Pulmonary artery endothelial cell (primary cell): Measurements from ENCODE around the gene ZNF557. TPM values are rescaled to one million over a fixed set of nuclear protein-coding genes. Genes with fewer than 3 reads are reported as not detected.
A peak's percentile ranks its signal among the peaks of the same experiment; 100 is the strongest.

Experiments
- DNase-seq: peaks from one replicate; pipeline ENCODE4 v3.0.0-alpha.2; 2011; ENCODE audit warnings: low read depth, low spot score
- total RNA-seq: library from RNA; depleted of rRNA; stranded (reverse); fragments of >200 nt; gene quantifications from 2 replicates; pipeline ENCODE4 v1.2.3, GENCODE V29; 2014

The ZNF557 gene
- total RNA-seq, 1 donor from 2014 or later, result 13.8 TPM

DNA sequence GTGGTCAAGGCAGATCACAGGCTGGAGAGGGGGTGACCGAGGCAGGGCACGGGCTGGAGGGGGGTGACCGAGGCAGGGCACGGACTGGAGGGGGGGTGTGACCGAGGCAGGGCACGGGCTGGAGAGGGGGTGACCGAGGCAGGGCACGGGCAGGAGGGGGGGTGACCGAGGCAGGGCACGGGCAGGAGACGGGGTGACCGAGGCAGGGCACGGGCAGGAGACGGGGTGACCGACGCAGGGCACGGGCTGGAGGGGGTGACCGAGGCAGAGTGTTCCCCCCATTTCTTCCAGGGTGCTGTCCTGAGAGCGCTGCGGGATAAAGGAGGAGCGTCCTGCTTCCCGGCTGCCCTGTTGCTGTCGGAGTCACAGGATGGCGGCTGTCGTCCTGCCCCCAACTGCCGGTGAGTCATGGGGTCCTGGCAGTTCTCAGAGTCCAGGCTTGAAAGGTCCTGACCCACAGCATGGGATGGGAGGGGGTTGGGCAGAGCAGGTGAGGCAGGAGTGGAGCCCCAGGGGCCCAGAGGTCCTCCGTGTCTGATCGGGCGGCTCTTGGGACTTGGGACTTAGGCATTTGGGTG is 5.3 kb downstream of the ZNF557 start:
- DNase-seq, result no peak

DNA sequence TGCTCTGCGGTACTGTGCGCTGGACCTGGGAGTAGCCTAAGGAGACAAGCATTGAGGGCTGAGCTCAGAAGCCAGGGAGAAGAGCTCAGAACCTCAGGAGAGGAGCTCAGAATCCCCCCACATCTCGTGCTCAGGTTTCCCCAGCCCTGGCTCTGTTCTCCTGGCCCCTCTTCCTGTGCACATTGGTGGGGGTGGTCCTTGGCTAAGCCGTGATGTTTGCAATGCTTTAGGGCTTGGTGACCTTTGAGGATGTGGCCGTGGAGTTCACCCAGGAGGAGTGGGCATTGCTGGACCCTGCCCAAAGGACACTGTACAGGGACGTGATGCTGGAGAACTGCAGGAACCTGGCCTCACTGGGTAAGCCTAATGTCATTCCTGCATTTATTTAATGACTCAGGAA is 6.6 kb downstream of the ZNF557 start:
- no peak for DNase-seq

DNA sequence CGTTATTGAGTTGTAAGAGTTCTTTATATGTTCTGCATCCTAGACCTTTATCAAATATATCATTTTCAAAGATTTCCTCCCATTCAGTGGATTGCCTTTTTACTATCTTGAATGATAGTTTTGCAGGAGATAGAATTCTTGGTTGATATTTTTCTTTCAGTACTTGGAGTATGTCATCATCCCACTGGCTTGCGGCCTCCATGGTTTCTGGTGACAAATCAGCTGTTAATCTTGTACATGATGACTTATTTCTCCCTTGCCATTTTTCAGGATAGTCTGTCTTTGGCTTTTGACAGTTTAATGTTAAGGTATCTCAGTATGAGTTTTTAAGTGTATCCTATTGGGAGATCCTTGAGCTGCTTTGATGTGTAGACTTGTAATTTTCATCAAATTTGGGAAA is 8.5 kb downstream of the ZNF557 start:
- DNase-seq, result no peak

DNA sequence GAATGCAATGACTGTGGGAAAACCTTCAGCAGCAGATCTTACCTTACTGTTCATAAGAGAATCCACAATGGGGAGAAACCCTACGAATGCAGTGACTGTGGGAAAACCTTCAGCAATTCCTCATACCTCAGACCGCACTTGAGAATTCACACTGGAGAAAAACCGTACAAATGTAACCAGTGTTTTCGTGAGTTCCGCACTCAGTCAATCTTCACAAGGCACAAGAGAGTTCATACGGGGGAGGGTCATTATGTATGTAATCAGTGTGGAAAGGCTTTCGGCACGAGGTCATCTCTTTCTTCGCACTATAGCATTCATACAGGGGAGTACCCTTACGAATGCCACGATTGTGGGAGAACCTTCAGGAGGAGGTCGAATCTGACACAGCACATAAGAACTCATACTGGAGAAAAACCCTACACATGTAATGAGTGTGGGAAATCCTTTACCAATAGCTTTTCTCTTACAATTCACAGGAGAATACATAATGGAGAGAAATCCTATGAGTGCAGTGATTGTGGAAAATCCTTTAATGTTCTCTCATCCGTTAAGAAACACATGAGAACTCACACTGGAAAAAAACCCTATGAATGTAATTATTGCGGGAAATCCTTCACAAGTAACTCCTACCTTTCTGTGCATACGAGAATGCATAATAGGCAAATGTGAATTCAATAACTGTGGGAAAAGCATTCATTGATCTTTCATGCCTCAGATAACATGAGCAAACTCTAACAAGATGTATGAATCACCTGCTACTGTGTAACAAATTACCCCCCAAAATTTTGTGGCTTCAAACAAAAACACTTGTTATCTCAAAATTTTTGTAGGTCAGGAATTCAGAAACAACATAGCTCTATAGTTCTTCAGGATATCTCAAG is 13.8 kb downstream of the ZNF557 start:
- DNase-seq, result no peak

DNA sequence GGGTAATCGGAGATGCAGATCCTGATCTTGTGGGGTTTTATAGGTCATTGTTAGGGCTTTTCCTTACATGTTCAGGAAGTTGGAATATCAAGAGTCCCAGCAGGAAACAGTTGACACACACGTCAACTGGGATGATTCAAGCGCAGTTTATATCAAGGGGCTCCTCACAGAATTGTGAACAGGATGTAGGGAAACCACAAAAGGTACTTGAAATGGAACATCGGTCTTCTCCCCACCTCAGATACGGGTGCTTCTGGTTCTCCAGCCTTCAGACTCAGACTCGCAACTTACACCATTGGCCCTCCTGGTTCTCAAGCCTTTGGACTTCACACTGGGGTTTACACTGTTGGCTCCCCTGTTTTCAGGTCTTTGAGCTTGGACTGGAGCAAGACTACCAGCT is 19.5 kb downstream of the ZNF557 start:
- no peak for DNase-seq

DNA sequence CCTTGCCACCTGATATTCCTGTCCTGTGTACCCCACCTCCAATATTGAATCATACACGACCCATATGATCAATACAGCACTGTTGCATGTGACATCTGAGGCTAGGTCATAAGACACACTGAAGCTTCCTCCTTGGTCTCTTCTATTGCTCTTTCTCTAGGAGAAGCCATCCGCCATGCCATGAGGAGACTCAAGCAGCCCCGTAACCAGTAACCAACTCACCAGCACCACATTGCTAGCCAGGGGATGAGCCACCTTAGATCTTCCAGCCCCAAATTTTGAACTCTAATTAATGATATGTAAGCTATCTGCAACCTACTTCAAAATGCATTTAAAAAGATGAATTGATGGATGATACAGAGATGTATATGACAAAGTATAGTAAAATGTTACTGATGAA is 28.6 kb downstream of the ZNF557 start:
- no peak for DNase-seq

DNA sequence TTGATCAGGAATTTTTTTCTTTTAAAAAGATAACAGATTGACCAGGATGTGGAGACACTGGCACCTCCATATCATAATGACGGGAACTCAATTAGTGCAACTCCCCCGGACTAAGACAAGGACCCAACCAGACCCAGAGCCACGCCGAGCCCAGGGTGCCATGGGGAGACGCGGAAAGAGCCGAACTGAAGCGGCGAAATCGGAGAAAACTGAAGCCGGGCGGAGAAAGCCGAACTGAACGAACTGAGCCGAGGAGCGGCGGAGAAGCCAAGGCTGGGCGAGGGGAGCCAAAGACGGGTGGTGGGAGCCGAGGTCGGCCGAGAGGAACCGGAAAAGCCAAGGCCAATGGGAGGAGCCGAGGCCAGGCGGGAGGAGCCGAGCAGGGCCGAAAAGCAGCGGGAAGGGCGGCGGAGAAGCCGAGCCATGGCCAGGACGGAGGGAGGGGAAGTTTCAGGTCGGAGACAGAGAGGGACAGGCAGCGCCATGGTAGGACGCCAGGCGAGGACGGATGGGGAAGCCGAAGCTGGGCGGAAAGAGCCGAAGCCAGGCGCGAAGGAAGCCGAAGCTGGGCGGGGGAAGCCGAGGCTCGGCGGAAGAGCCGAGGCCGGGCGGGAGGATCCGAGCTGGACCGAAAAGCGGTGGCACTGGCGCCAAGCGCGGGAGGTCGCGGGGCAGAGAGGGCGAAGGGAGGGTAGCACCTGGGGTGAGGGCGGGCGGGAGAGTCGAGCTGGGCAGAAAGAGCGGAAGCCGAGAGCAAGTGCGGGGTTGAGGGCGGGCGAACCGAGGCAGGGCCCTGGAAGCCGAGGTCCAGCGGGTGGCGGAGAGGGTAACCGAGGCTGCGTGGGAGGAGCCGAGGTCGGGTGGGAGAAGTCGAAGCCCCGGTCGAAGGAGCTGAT is 29.4 kb downstream of the ZNF557 start:
- peak; percentile 71 for DNase-seq

DNA sequence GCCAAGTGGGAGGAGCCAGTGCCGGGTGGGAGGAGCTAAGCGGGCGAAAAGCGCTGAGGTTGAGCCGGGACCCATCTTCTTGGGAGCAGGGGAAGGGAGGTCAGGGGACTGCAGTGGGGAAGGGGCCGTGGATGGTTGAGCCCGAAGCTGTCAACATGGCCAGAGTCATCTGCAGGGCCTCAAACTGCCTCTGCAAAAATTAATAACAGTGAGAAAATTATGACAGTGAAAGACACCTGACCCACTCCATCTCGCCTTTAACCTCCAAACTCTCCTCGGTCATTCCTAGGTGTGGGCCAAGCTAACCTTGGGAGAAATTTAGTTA is 30.1 kb downstream of the ZNF557 start:
- no peak for DNase-seq

DNA sequence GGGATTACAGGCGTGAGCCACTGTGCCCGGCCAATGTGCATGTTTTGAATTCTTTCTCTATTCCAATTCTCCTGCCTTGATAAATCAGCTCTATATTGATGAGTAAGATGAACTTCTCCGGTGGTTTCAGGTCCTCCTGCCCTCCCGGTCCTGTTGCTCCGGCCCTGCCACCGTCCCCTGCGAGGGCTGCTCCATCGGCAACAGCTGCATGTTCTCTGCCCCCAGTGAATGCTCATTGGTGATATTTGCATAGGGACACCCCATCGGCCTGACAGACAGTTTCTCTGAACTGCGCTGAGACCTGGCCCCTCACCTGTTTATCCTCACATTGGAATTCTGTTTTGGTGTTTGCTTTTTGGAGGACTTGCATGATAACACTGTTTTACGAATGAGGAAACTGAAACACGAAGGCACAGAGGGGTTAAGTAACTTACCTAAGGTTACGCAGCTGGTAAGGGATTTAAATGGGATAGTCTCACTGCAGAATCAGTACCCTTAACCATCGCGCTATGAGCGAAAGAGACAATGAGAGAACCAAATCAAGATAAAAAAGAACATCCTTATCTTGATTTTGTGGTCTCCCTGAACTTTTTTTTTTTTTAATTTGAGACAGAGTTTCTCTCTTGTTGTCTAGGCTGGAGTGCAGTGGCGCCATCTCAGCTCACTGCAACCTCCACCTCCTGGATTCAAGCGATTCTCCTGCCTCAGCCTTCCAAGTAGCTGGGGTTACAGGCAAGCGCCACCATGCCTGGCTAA is 32.2 kb downstream of the ZNF557 start:
- no peak for DNase-seq

DNA sequence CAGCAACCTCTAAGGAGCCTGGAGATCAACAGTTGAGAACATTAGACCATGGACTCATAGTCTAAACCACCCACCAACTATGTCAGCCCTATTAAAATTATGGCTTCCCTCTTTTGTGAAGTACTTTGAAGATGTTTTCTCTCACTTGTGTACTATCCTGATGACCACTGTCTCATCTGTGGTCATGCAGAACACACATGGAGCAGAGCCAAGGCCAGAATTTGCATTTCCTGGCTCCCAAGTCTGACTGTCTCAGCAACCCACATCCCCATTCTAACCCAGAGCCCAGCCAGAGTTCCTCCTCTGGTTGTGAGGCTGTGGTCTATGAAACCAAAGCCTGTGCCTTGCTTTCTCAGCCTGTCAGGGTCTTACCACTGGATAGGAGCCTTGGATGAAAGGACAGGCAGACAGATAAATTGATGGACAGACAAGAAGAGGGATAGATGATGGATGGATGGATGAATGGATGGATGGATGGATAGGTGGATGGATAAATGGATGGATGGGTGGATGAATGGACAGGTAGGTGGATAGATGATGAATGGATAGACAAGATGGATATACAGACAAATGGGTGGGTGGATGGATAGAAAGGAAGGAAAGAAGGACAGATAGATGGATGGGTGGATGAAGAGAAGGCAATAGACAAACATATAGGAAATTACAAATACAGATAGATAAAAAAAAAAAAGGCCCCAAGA is 35.4 kb downstream of the ZNF557 start:
- DNase-seq, result no peak

DNA sequence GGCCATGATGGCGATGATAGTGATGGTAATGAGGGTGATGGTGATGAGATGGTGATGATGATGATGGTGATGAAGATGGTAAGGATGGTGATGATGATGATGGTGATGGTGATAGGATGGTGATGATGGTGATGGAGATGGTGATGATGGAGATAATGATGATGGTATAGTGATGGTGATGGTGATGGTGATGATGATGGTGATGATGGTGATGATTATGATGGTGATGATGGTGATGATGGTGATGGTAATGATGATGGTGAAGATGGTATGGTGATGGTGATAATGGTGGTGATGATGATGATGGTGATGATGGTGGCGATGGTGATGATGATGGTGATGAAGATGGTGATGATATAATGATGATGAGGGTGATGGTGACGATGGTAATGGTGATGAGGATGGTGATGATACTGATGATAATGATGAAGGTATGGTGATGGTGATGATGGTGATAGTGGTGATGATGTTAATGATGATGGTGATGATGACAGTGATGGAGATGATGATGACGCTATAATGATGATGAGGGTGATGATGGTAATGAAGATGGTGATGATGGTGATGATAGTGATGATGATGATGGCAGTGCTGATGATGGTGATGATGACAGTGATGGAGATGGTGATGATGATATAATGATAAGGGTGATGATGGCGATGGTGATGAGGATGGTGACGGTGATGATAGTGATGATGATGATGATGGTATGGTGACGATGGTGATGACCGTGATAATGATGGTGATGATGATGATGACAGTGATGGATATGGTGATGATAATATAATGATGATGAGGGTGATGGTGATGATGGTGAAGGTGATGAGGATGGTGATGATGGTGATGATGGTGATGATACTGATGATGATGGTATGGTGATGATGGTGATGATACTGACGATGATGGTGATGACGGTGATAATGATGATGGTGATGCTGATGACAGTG is 37.5 kb downstream of the ZNF557 start:
- no peak for DNase-seq

DNA sequence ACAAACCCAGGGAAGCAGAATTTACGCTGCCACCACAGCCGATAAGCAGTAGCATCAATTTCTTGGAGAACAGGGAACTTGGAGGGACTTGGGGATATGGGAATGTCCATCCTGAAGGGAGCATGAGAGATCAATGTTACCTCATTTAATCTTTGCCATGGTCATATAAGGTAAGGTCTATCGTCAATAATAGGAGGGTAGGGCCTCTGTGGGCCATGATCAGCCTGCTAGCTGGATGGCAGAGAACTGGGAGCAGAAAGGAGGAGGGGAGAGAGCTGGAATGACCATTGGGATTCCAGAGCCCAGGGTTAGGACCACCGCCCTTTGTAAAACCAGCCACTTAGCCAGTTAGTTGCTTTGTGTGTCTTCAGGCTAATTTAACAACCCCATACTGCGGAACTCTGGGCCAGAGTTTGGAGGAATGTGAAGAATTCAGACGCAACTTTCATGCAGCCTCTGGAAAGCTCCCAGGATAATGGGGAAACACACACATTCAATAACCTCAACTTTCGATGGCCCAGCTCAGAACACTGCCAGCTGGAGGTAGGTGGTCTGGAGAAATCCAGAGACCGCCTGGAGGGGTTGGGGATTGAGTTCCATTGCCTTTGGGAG is 40.3 kb downstream of the ZNF557 start:
- DNase-seq, result no peak

DNA sequence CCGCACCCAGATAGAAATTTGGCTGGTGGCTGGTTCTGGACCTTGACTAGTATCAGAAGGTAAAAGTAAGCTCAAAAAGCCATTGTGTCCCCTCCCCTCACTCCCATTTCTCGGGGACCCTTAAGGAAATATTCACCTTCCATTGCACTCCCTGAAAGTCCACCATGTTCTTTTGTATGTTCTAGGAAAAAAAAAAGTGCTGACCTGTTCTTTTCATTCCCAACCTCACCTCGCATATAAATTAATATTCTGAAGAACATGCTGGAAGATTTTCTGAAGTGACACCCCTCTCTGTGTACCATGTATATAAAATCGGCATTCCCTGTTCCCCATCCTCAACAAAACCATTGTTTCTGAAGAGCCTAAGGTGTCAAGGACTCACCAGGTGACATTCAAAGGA is 43.2 kb downstream of the ZNF557 start:
- DNase-seq, result no peak

DNA sequence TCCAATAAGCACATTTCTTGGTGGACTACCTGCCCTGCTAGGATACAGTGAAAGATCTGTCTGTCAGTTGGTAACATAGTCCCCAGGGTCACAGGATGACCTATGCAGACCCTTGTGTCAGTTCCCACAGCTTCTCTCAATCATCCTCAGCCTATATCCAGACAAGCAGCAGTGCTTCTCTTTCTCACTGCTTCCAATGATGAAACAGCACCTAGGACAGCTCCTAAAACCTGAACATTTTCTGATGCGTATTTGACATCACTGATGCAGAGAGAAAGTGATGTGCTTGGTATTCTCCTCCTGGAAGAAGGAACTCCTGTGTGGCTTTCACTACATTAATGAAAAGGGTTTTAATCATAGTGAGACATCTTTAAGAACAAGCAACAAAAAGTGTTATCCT is 43.7 kb downstream of the ZNF557 start:
- no peak for DNase-seq

DNA sequence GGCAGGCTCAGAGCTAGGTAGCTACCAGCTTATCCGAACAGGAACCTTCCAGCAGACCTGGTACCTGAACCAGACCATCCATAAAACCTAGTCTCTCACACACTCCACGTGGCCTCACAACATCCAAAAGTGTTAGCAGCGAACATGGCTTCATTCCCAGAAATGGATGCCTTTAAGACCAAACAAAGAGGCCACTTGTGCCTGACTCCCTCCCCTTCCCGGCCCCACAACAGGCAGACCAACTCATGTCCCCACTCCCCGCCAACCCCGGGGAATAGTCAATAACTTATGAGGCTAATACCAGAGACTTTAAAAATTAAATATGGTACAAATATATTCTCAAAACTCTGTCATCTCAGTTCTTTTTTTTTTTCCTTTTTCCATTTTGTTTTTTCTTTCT is 46.2 kb downstream of the ZNF557 start:
- no peak for DNase-seq

DNA sequence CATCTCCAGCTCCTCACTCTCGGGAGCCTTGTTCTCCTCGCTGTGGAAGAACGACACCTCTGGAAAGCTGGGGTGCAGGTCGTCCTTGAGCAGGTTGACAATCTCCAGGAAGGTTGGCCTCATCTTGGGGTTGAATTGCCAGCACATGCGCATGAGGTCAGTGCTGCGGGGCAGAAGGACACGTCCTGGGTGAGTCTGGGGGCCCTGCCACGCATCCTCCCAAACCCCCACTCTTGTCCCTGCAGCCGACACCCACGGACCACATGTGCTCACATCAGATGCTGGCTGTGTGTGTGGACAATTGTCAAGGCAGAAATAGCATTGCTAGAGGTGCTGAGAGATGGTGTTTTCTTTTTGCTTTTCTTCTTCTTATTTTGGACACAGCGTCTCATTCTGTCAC is 47.7 kb downstream of the ZNF557 start:
- no peak for DNase-seq

DNA sequence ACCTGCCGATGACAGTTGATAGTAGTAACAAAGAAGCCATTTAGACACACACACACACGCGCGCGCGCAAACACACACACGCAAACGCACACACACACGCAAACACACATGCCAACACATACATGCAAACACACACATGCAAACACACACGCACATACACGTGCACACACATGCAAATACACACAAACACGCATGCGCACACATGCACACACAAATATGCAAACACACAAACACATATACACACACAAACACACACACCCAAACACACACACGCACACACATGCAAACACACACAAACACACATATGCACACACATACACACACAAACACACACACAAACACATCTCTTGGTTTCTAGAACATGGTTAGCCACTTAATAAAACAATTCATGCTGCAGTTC is 50.1 kb downstream of the ZNF557 start:
- no peak for DNase-seq

DNA sequence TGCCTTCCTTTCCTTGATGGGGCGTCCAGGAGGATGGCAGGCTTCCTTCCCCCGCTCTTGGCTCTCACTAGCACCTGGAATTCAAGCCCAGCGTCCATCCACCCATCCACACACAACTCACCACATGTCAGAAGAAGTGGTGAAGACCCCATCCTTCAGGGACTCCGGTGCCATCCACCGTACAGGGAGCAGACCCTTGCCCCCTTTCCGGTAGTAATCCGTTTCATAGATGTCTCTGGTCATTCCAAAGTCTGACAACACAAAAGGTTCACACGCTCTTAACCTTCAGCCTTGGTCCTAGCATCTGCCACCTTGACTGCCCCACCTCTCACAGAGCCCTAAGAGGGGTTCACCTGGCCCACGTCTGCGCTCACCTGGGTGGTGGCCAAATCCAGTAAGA is 51.0 kb downstream of the ZNF557 start:
- DNase-seq, result no peak

DNA sequence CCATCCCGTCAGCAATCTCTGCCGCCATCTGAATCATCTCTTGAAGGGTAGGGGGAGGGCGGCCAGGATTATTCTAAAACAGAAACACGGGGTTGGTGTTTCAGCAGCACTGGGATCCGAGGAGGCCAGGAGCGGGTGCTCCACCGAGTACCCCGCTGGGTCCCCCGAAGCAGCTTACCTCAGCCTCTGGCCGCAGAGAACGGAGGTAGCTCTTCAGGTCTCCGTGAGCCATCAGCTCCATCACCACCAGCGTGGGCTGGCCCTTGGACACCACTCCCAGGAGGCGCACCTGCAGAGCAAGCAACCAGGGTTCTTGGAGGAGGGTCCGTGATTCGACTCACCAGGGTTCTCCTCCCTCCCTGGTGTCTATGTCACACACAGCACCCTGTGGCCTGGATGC is 53.2 kb downstream of the ZNF557 start:
- no peak for DNase-seq
